ENCODE results near the gene TMEM175. TPM values are rescaled to one million over a fixed set of nuclear protein-coding genes. Genes with fewer than 3 reads are reported as not detected.

Gene TMEM175
- total RNA-seq, 2 donors from 2014 or later, result 40.2 to 65.3 TPM

- DNase-seq, result peak; percentile 56 to 78 (median 71)
- H3K9me3 ChIP-seq, result no peaks in the 10 kb centered on the region
- intact Hi-C loops (cut with DNase I), result no loop called here
- peaks cover 32% of the 10 kb centered on the region for H3K4me1 ChIP-seq
- H3K27ac ChIP-seq, result no peak overlapping the region
- H3K36me3 ChIP-seq (replicated peaks in 1 of 2; ENCODE audit: insufficient read depth in 1 of 2, low read depth in 2 of 2), result no peaks in the 10 kb centered on the region
- peaks cover 0 to 36% of the 10 kb centered on the region in 2 donors for H3K27me3 ChIP-seq
- TF ChIP-seq CTCF (IDR thresholded peaks at IDR 0.05), result no peak
- TF ChIP-seq POLR2A (IDR thresholded peaks at IDR 0.05), result no peak
- ATAC-seq, result peak; percentile 49
- H3K4me3 ChIP-seq, result no peak overlapping the region
- WGBS, 2 donors, result 4% methylated on average over 9 to 52 of the region's 54 CpGs
Measured at GRCh38 chr4:1002131-1002630, 69.9 kb downstream of the TMEM175 start.

- DNase-seq (no peak), ATAC-seq (peak; percentile 9)
- WGBS, 2 donors, result 3% methylated on average over 59 of the region's 75 CpGs; no CpG with 5 or more reads in 1 of the 2 donors
- TF ChIP-seq CTCF (IDR thresholded peaks at IDR 0.05) (no peak), POLR2A (IDR thresholded peaks at IDR 0.05) (no peak)
- Histone ChIP-seq H3K27ac (no peak overlapping the region), H3K36me3 (replicated peaks in 1 of 2; ENCODE audit: insufficient read depth in 1 of 2, low read depth in 2 of 2) (no peaks in the 10 kb centered on the region), H3K4me1 (peaks cover 26% of the 10 kb centered on the region), H3K9me3 (no peaks in the 10 kb centered on the region), H3K27me3 (peaks cover 0 to 32% of the 10 kb centered on the region in 2 donors), H3K4me3 (no peak overlapping the region)
- intact Hi-C loops (cut with DNase I), result no loop called here
Measured at GRCh38 chr4:1002631-1003251, 70.5 kb downstream of the TMEM175 start.

GRCh38 chr4:1003271-1004070, 71.2 kb downstream of the TMEM175 start:
- no peak for DNase-seq

GRCh38 chr4:1004071-1004418, 71.8 kb downstream of the TMEM175 start:
- H3K36me3 ChIP-seq (replicated peaks in 1 of 2; ENCODE audit: insufficient read depth in 1 of 2, low read depth in 2 of 2), result no peaks in the 10 kb centered on the region
- no peaks in the 10 kb centered on the region for H3K9me3 ChIP-seq
- intact Hi-C loops (cut with DNase I), result no loop called here
- 73 to 79% methylated on average over 4 to 12 of the region's 13 CpGs for WGBS, 2 donors
- H3K27ac ChIP-seq, result no peak overlapping the region
- peaks cover 0 to 26% of the 10 kb centered on the region in 2 donors for H3K27me3 ChIP-seq
- H3K4me3 ChIP-seq, result no peak overlapping the region
- no peak for ATAC-seq
- peaks cover 24% of the 10 kb centered on the region for H3K4me1 ChIP-seq
- TF ChIP-seq CTCF (IDR thresholded peaks at IDR 0.05), result no peak
- TF ChIP-seq POLR2A (IDR thresholded peaks at IDR 0.05), result no peak
- DNase-seq, result no peak

More at GRCh38 chr4:1003271-1004070, 71.2 kb downstream of the TMEM175 start:
- no peak overlapping the region for H3K4me3 ChIP-seq
- 30 to 80% methylated on average over 8 to 59 of the region's 63 CpGs for WGBS, 2 donors
- H3K36me3 ChIP-seq (replicated peaks in 1 of 2; ENCODE audit: insufficient read depth in 1 of 2, low read depth in 2 of 2), result no peaks in the 10 kb centered on the region
- H3K4me1 ChIP-seq, result peaks cover 20% of the 10 kb centered on the region
- no peak for ATAC-seq
- H3K27ac ChIP-seq, result no peak overlapping the region
- intact Hi-C loops (cut with DNase I), result no loop called here
- TF ChIP-seq POLR2A (IDR thresholded peaks at IDR 0.05) (no peak), CTCF (IDR thresholded peaks at IDR 0.05) (no peak)
- no peaks in the 10 kb centered on the region for H3K9me3 ChIP-seq
- peaks cover 0 to 26% of the 10 kb centered on the region in 2 donors for H3K27me3 ChIP-seq

Measured in body of pancreas (tissue), 4 donors.